Astrocyte of the hippocampus (primary cell): ENCODE measurements around the gene ARHGAP36.

Experiments used
- DNase-seq: peaks from one replicate; pipeline ENCODE4 v3.0.0; 2011; ENCODE audit warnings: low read depth, low spot score

ARHGAP36 gene

GRCh38 chrX:131068945-131069719 is 11.0 kb downstream of the ARHGAP36 start:
- DNase-seq: peak; percentile 45

DNA sequence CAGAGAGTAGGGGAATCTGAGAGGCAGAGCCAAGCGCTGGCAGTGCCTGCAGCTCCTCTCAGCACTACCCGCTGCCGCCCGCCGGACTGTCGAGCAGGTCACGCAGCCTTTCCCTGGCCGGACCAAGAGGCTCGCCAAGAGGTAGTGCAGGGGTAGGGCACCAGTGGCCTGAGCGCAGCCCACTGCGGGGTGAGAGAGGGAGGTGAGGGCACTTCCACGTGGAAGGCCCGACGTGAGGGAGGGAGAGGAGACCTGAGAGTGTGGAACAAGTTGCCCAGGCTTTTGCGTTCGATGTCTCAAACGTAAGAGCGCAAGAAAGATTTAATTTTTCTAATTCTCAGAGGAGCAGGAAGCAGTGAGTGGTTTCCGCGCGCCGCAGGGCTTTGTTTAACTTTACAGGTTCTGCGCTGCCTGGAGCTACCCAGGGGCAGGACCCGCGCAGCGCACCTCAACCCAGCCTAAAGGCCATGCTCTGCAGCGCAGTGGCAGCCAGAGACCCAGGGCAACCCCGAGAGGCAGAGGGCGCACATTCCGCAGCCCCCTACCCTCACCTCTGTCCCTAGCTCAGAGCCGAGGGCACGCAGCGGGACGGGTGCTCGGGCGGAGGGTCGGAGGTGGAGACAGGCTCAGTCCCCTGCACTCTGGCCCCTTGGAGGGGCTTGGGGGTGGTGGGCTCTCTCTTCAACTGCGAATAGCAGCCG is 14.9 kb downstream of the ARHGAP36 start:
- no peak for DNase-seq

- DNase-seq: no peak
Measured at GRCh38 chrX:131073607-131074006, 15.5 kb downstream of the ARHGAP36 start.

GRCh38 chrX:131081772-131082740 is 23.9 kb downstream of the ARHGAP36 start:
- DNase-seq: no peak

- DNase-seq: no peak
Measured at GRCh38 chrX:131083510-131084142, 25.5 kb downstream of the ARHGAP36 start.

DNA sequence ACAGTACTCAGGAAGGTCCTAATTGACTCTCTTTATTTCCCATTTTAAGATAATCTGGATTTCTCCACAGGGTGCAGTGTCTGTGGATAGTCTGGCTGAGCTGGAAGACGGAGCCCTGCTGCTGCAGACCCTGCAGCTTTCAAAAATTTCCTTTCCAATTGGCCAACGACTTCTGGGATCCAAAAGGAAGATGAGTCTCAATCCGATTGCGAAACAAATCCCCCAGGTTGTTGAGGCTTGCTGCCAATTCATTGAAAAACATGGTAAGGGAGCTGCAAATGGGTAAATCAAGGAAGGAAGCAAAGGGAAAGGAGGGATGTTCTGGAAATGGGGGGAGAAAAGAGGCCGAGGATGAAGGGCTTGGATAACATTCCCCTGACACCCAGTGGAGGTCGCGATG is 26.0 kb downstream of the ARHGAP36 start:
- no peak for DNase-seq

GRCh38 chrX:131136776-131137175 is 78.6 kb downstream of the ARHGAP36 start:
- no peak for DNase-seq

- DNase-seq: no peak
Measured at GRCh38 chrX:131139072-131139471, 80.9 kb downstream of the ARHGAP36 start.
